ENCODE results near the gene MOB3B.

- TF ChIP-seq TAF1 (IDR thresholded peaks at IDR 0.05; ENCODE audit: borderline replicate concordance, insufficient read depth, low read length) (no peak), POLR2AphosphoS5 (IDR thresholded peaks at IDR 0.05; ENCODE audit: low read depth, low read length) (no peak), SIN3A (IDR thresholded peaks at IDR 0.05; ENCODE audit: borderline replicate concordance, insufficient read depth, low read length) (no peak), FOXP2 (optimal IDR thresholded peaks at IDR 0.05; ENCODE audit: borderline replicate concordance, extremely low read depth, extremely low read length, insufficient read depth) (no peak)
Measured at GRCh38 chr9:27278374-27278773, 251.2 kb downstream of the MOB3B start.

All from PFSK-1 (cell line).